HS-27A (cell line): ENCODE measurements around the gene TRIM8.

Experiments used
- DNase-seq: peaks from one replicate; pipeline ENCODE4 v3.0.0-alpha.2; 2012; ENCODE audit warnings: low read depth, missing footprints

Gene TRIM8

DNA sequence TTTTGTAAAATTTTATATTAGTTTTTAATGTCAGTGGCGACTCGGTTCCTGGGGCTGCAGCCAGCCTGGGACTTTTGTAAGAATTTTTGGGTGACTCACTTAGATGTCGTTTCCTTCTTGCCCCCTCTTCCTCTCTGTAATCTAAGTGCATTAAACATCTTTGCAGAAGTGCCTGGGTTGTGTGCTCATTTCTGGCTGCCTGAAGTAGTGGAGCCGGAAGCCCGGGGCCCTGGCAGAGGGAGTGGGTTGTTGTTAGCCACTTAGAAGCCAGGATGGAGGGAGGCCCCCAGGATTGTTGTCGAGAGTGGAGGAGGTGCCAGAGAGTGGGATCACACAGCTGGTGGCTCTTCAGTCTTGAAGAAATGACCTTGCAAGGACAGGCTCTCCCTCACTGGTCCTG is 11.0 kb upstream of the TRIM8 start:
- no peak for DNase-seq

DNA sequence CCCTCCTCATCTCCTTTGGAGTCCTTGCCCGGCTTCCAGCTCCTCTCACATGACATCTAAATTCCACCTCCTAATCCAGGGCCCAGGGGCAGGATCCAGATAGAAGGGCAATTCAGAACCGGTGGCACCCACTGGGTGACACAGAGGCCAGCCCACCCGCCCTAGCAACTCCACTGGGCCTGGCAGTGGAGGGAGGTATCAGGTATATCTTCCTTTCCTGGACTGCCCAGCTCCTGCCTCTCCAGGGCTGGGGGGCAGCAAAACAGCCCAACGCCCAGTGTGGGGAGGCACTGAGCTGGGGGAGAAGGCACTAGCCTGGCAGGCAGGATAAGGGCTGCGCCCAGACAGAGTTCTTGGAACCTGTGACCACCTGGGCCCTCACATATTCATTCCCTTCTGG is 10.4 kb upstream of the TRIM8 start:
- DNase-seq: no peak

GRCh38 chr10:102634686-102635085 is 9.6 kb upstream of the TRIM8 start:
- no peak for DNase-seq

- no peak for DNase-seq
Observed at GRCh38 chr10:102635377-102635776, 8.9 kb upstream of the TRIM8 start.

- DNase-seq: no peak
Observed at GRCh38 chr10:102639537-102639936, 4.7 kb upstream of the TRIM8 start.

DNA sequence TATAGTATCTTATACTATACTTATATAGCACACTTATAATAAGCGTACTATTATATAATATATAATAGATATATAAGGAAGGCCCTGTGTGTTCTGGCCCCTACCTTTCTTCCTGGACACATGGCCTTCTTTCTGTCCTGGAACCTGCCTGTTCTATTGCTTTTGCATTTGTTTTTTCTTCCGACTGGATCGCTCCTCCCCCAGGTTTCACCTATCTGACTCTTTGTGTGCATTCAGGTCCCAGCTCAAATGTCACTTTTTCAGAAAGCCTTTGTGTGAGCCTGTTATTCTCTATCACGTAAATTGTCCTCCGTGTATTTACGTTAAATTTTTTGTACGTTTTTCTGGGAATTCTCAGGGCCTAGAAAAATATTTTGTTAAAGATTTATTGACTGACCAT is 2.9 kb upstream of the TRIM8 start:
- DNase-seq: no peak

- no peak for DNase-seq
Observed at GRCh38 chr10:102641880-102642735, 2.2 kb upstream of the TRIM8 start.

GRCh38 chr10:102642736-102643335 is 1.4 kb upstream of the TRIM8 start:
- DNase-seq: no peak

DNA sequence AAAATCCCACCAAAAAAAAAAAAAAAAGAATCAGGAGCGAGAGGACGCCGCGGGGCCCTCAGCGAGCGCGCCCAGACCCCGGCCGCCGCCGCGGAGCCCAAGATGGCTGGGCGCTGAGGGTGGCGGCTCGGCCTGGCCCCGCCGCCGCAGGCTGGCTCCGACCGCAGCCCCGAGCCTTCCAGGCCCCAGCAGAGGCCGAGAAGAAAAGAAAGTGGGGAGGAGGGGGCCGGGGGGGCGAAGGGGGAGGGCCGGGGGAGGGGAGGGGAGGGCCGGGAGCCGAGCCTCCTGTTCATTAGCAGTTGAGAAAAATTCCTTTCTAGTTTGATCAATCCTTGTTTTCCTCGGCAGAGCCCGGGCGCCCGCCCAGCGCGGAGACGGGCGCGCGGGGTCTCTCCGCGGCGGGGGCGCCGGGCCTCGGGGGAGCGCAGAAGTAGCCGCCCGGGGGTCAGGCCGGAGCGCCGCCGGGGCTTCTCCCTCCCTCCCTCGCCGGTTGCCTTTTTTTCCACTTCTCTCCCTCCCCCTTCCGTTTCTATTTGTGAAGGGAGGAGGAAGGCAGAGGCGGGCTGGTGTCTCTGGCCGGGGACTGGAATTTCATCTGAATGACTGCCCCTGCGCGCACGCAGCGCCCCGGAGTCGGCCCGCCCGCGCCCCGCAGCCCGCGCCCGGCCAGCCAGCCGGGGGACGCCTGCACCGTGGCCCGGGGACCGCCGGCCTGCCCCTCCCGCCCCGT is 778 bp upstream of the TRIM8 start:
- no peak for DNase-seq

- no peak for DNase-seq
Observed at GRCh38 chr10:102644646-102645387, 538 bp downstream of the TRIM8 start.

DNA sequence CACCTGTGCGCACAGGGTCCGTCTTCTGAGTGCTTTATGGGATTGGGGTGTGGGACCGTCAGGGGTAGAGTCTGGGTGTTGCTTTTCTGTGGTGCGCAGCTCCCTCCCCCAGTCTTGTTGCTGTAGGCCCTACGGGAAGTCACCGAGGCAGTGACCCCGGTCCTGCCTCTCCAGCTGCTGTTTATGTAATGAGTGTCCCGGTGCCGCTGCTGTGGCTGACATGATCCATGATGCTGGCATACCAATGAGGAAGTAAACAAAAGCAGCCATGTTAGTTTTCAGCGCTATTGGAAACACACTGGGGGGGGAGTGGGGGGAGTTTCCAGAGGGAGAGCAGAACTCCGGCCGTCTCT is 1.1 kb downstream of the TRIM8 start:
- DNase-seq: no peak

GRCh38 chr10:102645741-102646609 is 1.7 kb downstream of the TRIM8 start:
- no peak for DNase-seq

- no peak for DNase-seq
Observed at GRCh38 chr10:102646610-102647442, 2.5 kb downstream of the TRIM8 start.

DNA sequence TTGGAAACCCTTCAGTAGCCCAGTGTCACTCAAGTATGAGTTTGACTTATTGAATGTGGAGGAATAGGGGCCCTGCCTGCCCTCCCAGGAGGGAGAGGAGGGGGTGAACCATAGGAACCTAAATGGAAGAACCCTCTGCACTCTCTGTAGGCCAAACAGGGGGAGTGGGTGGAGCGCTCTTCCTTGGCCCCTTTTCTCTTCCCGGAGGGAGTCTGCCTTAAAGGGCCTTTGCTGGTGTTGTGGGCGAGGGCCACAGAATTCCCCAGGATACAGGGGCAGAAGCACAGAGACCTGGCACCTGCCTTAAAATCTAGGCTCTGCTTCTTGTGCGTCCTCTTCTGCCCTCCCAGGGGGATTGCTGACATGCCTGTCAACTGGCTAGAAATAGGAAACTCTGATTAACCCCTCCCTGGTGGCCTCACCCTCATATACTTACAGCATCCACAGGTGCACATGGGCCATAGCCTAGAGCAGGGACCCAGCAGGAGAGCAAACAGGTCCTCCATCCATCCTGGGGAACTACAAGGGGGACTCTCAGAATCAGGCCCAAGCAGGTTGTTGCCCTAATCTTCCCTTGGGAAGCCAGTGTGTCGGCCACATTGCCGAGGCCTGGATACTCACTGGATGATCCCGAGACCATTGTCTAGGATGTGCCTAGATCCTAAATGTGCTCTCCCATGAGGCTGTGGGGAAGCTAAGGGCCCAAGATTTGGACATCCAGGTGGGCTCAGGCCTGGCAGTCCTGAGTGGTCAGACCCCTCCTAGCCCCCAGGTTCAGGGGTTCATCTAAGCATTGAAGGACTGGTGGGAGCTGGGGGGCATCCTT is 3.4 kb downstream of the TRIM8 start:
- no peak for DNase-seq

DNA sequence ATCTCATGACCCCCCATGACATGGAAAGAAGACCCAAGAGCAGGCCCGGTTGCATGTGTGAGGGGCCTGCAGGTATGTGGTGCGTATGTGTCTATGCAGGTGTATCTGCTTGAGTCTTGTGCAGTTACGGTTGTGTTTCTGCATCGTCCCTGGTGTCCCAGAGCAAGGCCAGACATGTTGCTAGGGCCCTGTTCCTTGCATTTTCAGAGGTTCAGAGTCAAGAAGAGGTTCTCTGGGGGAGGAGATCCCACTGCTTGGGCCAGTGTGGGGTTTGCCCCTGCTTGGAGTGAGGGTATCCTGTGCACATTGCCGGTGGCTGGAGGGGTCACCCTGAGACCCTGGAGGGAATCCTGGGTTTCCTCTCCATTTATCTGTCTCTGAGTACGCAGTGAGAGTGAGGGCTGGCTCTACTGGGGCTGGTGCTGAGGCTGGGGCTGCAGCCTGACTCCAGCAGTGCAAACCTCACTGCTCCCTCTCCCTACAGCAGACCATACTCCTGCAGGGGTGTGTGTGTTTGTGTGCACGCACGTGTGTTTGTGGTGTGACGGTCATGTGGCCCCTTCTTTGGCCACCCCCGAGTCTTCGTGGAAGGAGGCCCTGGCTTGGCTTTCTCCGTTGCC is 4.1 kb downstream of the TRIM8 start:
- no peak for DNase-seq

GRCh38 chr10:102648889-102649796 is 4.9 kb downstream of the TRIM8 start:
- DNase-seq: no peak

DNA sequence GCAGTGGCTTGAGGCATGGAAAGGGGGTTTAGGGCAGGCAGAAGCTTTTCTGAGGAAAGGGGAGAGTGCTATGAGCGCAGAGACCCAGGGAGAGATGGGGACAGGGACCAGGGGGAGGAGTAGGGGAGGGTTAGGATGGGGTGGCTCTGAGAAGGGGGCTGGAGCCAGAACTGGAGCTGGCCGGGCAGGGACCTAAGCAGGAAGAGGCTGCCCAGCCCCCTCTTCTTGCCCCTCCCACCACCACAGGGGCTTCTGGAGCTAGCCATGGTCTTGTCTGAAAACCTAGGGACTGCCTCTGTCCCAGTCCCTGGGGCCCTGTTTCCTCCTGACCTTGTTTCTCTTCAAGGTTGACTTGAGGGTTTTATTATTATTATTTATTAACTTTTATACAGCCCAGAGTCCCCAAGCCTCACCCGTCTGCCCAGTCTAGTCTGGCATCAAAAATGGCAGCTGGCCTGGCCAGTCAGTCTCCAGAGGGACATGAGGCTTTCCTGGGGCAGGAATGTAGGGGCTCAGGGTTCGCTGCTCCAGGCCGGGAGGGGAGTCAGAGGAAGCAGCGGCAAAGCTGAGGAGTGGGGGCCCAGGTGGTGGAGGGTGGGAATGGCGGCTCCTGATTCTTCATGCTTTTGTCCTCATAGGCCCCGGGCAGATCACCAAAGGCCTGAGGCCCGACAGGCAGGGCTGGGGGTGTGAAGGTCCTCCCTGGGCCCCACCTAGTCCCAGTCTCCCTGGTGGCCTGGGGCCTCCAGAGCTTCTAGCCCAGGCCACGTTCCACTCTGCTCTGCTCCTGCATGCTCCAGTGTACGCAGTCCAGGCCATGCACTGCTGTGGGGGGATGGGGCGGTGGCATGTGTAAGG is 5.7 kb downstream of the TRIM8 start:
- no peak for DNase-seq
